Body of pancreas (tissue), 4 donors: ENCODE results near the gene SOAT2. TPM values are rescaled to one million over a fixed set of nuclear protein-coding genes. Genes with fewer than 3 reads are reported as not detected.

Experiments
- ATAC-seq: fragments of 150-250 bp; one replicate; pipeline ENCODE4 v1.9.1; 2016
- DNase-seq, 4 donors: peaks; one replicate each; pipeline ENCODE4 v3.0.0-alpha.2; 2019
- H3K27ac ChIP-seq, 4 donors: fragments of 200-600 bp; sonication (generic); 1 replicate in 3 of 4; 2 replicates in 1 of 4; pipeline versions ENCODE4 v1.5.1 to v1.6.1; 2016 to 2019; ENCODE audit warnings: mild to moderate bottlenecking in 1 of 4, mixed read lengths in 1 of 4, moderate library complexity in 1 of 4
- H3K27me3 ChIP-seq, 2 donors: fragments of 200-600 bp; sonication (generic); one replicate each; pipeline ENCODE4 v1.6.0; 2016; ENCODE audit warnings: mild to moderate bottlenecking in 1 of 2
- H3K36me3 ChIP-seq, 2 donors: fragments of 200-600 bp; sonication (generic); replicated peaks in 1 of 2; 2 replicates each; pipeline ENCODE4 v1.5.1; 2016; ENCODE audit warnings: low read depth in 2 of 2; ENCODE audit not compliant: insufficient read depth in 1 of 2
- H3K4me1 ChIP-seq: fragments of 200-600 bp; sonication (generic); one replicate; pipeline ENCODE4 v1.6.0; 2016
- H3K4me3 ChIP-seq, 2 donors: fragments of 200-600 bp; sonication (generic); 1 replicate in 1 of 2; 2 replicates in 1 of 2; pipeline ENCODE4 v1.5.1; 2016 to 2019
- H3K9me3 ChIP-seq, 3 donors: fragments of 200-600 bp; sonication (generic); 1 replicate in 2 of 3; 2 replicates in 1 of 3; pipeline ENCODE4 v1.5.1; 2016
- CTCF ChIP-seq, 7 experiments: fragments of 450-650 bp in 4 of 7; fragments of 200-600 bp in 3 of 7; sonication (generic) in 3 of 7; IDR thresholded peaks; one replicate each; pipeline ENCODE4 v1.5.1; 2016 to 2019; ENCODE audit warnings: antibody characterized with exemption in 7 of 7
- POLR2A ChIP-seq, 3 donors: fragments of 450-650 bp; IDR thresholded peaks; one replicate each; pipeline ENCODE4 v1.6.1; 2016; ENCODE audit warnings: antibody characterized with exemption in 3 of 3, mild to moderate bottlenecking in 2 of 3
- WGBS, 2 donors: methylation state at CpG; one replicate each; pipeline ENCODE4 v1.1.5; 2017; 5-methylcytosine and 5-hydroxymethylcytosine counted together
- intact Hi-C: fragments of 100-400 bp; cut with DNase I; formaldehyde crosslinking; loops from one replicate; pipeline ENCODE4 v1.15.1; 2023
- total RNA-seq, 2 donors: library from RNA; depleted of rRNA; stranded (reverse); fragments of >200 nt; gene quantifications; one replicate each; pipeline ENCODE4 v1.1.0, GENCODE V29; 2016

The SOAT2 gene
- total RNA-seq, 2 donors from 2014 or later = not detected

DNA sequence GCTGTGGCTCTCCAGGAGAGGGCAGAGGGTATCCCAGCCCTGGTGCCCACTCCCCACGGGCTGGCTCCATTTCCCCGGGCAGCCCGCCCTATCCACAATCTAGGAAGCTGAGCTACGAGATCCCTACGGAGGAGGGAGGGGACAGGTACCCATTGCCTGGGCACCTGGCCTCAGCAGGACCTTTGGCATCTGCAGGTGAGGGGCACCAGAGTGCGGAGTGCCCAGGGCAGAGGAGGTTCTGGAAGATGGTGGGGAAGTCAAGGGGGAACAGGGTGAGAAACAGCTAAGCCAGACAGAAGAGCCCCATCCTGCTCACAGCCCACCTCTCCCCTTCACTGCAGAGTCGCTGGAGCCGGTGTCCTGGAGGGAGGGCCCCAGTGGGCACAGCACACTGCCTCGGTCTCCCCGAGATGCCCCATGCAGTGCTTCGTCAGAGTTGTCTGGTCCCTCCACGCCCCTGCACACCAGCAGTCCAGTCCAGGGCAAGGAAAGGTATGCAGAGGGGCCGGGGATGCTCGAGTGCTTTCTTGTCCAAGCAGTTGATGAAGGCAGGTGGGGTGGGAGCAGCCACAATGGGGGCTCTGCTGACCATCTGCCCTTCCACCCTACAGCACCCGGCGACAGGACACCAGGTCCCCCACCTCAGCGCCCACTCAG is 43.1 kb upstream of the SOAT2 start:
- intact Hi-C loops = loop anchor here (10.0 kb wide), 1 partner anchor 135 kb away; no protein-coding TSS in a partner anchor
- DNase-seq (peak in 2 of 4 donors; percentile 20 to 22), ATAC-seq (no peak)
- H3K27me3 ChIP-seq = no peaks in the 10 kb centered on the region
- no peak for TF ChIP-seq CTCF (IDR thresholded peaks at IDR 0.05)
- TF ChIP-seq POLR2A (IDR thresholded peaks at IDR 0.05) = no peak
- peak overlapping the region in 3 of 4 donors; percentile 30 to 66 (median 45) for H3K27ac ChIP-seq
- no peaks in the 10 kb centered on the region for H3K9me3 ChIP-seq
- H3K4me1 ChIP-seq = peaks cover 35% of the 10 kb centered on the region
- 69 to 81% methylated on average over 10 to 16 of the region's 17 CpGs for WGBS, 2 donors
- peaks cover 0 to 7% of the 10 kb centered on the region in 2 donors for H3K36me3 ChIP-seq
- H3K4me3 ChIP-seq = no peak overlapping the region

DNA sequence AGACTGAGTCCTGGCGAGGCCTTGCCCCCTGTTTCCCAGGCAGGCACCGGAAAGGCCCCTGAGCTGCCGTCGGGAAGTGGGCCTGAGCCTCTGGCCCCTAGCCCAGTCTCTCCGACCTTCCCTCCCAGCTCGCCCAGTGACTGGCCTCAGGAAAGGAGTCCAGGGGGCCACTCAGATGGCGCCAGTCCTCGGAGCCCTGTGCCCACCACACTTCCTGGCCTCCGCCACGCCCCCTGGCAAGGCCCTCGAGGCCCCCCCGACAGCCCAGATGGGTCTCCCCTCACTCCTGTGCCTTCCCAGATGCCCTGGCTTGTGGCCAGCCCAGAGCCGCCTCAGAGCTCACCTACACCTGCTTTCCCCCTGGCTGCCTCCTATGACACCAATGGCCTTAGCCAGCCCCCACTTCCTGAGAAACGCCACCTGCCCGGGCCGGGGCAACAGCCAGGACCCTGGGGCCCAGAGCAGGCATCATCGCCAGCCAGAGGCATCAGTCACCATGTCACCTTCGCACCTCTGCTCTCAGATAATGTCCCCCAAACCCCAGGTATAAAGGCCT is 42.5 kb upstream of the SOAT2 start:
- DNase-seq = peak; percentile 48 to 75 (median 64)
- peak in 1 of 3 donors; percentile 4 for TF ChIP-seq POLR2A (IDR thresholded peaks at IDR 0.05)
- TF ChIP-seq CTCF (IDR thresholded peaks at IDR 0.05) = peak in 1 of 7 experiments; percentile 3
- H3K27ac ChIP-seq = peak overlapping the region; percentile 30 to 66 (median 53)
- H3K4me3 ChIP-seq = no peak overlapping the region
- no peaks in the 10 kb centered on the region for H3K9me3 ChIP-seq
- intact Hi-C loops = loop anchor here (10.0 kb wide), 1 partner anchor 134 kb away; no protein-coding TSS in a partner anchor
- H3K27me3 ChIP-seq = no peaks in the 10 kb centered on the region
- peak; percentile 17 for ATAC-seq
- peaks cover 33% of the 10 kb centered on the region for H3K4me1 ChIP-seq
- H3K36me3 ChIP-seq = peaks cover 0 to 11% of the 10 kb centered on the region in 2 donors
- 18 to 34% methylated on average over 7 to 18 of the region's 18 CpGs for WGBS, 2 donors

- H3K27ac ChIP-seq = peak overlapping the region; percentile 30 to 66 (median 53)
- peak; percentile 76 for ATAC-seq
- H3K36me3 ChIP-seq = peaks cover 0 to 11% of the 10 kb centered on the region in 2 donors
Measured at GRCh38 chr12:53061404-53062010, 41.8 kb upstream of the SOAT2 start.

More at GRCh38 chr12:53061404-53062010, 41.8 kb upstream of the SOAT2 start:
- peaks cover 33% of the 10 kb centered on the region for H3K4me1 ChIP-seq
- no peaks in the 10 kb centered on the region for H3K27me3 ChIP-seq
- no peak overlapping the region for H3K4me3 ChIP-seq
- TF ChIP-seq POLR2A (IDR thresholded peaks at IDR 0.05) (peak in 1 of 3 donors; percentile 4), CTCF (IDR thresholded peaks at IDR 0.05) (peak; percentile 20 to 65 (median 49))
- peak; percentile 89 to 96 (median 92) for DNase-seq
- 27% methylated on average over 5 of the region's 5 CpGs; no CpG with 5 or more reads in 1 of the 2 donors for WGBS, 2 donors
- intact Hi-C loops = loop anchor here (10.0 kb wide), 1 partner anchor 133 kb away; no protein-coding TSS in a partner anchor
- no peaks in the 10 kb centered on the region for H3K9me3 ChIP-seq
